HL-60 (cell line): ENCODE measurements around the gene SDC1.

Experiments used
- CTCF ChIP-seq: IDR thresholded peaks from one replicate; pipeline ENCODE4 v1.5.1; 2011; ENCODE audit warnings: low read length, control low read depth, inconsistent platforms; ENCODE audit not compliant: insufficient read depth
- POLR2AphosphoS5 ChIP-seq: IDR thresholded peaks from 2 replicates; pipeline ENCODE4 v1.6.1; 2012; ENCODE audit warnings: low read depth
- REST ChIP-seq: IDR thresholded peaks from 2 replicates; pipeline ENCODE4 v1.6.1; 2012; ENCODE audit warnings: low read depth; ENCODE audit not compliant: insufficient replicate concordance
- SPI1 ChIP-seq: IDR thresholded peaks from 2 replicates; pipeline ENCODE4 v1.6.1; 2012; ENCODE audit warnings: low read depth, mild to moderate bottlenecking, borderline replicate concordance

- TF ChIP-seq REST (no peak), CTCF (no peak), POLR2AphosphoS5 (no peak), SPI1 (no peak)
These were observed 25.2 kb downstream of the SDC1 start for GRCh38 chr2:20199633-20200270.
